ENCODE measurements around the gene SORD. TPM values are rescaled to one million over a fixed set of nuclear protein-coding genes. Genes with fewer than 3 reads are reported as not detected.

The SORD gene
- total and polyA plus RNA-seq, 9 of the 15 experiments (the other 6 are each of a cell fraction or from before 2014, with no cell fraction given): 5.9 to 79.2 (median 29.6) TPM

DNA sequence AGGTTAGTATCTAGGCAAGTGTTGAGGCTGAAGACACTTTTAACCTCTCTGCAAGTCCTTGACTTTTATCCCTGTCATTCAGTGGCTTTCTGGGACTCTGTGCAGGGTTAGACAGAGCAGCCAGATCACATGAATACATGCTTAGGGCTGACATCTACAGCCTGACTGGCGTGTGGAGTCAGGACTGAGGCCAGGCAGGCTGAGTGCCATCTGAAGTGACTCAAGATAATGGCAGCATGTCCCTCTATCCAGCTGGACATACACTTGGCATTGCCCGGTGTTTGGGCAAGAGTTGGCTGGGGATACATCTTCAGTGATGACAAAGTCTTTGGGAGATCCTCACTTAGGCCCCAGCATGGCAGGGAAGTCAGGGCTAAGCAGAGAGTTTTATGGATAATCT is 68.6 kb downstream of the SORD start:
- H3K4me1 ChIP-seq (replicated peaks in 1 of 2; ENCODE audit: control insufficient read depth in 2 of 2, insufficient read depth in 2 of 2, low read length in 2 of 2): peaks cover 18 to 29% of the 10 kb centered on the region in 2 experiments
- peak overlapping the region; percentile 58; the same call in 1 of the 2 replicates for H2AFZ ChIP-seq (ENCODE audit: low read depth, low read length)
- no peak overlapping the region for H3K27ac ChIP-seq (ENCODE audit: extremely low read depth, low read depth, low read length)
- WGBS (ENCODE audit: insufficient coverage, low coverage, missing lambda C conversion rate): 37% methylated on average over 2 of the region's 2 CpGs
- no peaks in the 10 kb centered on the region for H4K20me1 ChIP-seq (replicated peaks; ENCODE audit: control insufficient read depth, insufficient read depth, low read length)
- TF ChIP-seq SMAD1 (IDR thresholded peaks at IDR 0.05; ENCODE audit: low read depth, low read length, partially characterized antibody) (no peak), FOSL1 (tag; conservative IDR thresholded peaks at IDR 0.05) (0 out of 2 replicates have a peak, but pooled peaks have one; percentile 3), ETS2 (tag; IDR thresholded peaks at IDR 0.05; ENCODE audit: borderline replicate concordance, poor library complexity, severe bottlenecking) (no peak), ZNF76 (CRISPR knock-in tag; IDR thresholded peaks at IDR 0.05; ENCODE audit: borderline replicate concordance) (no peak), CTBP1 (IDR thresholded peaks at IDR 0.05; ENCODE audit: borderline replicate concordance) (0 out of 2 replicates have a peak, but pooled peaks have one; percentile 3), MTF1 (CRISPR knock-in tag; IDR thresholded peaks at IDR 0.05; ENCODE audit: borderline replicate concordance) (no peak), ZBTB43 (CRISPR knock-in tag; IDR thresholded peaks at IDR 0.05) (no peak)
- no TSS peak for BruUV-seq (replicated peaks)
- ATAC-seq (peak; percentile 22; the same call in 1 of the 3 replicates), DNase-seq (ENCODE audit: extremely low read depth in 1 of 4, low spot score in 3 of 4) (no peak), FAIRE-seq (no peak)
- ChIA-PET POLR2A (interaction anchor here (0.7 kb wide), 1 partner anchor 123 kb away, joined by 3 read pairs; no protein-coding TSS in a partner anchor), CTCF (ENCODE audit: low intra/inter-chr PET ratio) (interaction anchor here (0.8 kb wide), 1 partner anchor 340 kb away, joined by 3 read pairs; no protein-coding TSS in a partner anchor)
- in situ Hi-C loops (cut with MboI) (no loop called here), intact Hi-C loops (cut with micrococcal nuclease) (no loop called here)
- no peak overlapping the region for H3K9ac ChIP-seq (ENCODE audit: insufficient read depth in 1 of 2, low read depth in 2 of 2, low read length in 2 of 2)
- H3K4me2 ChIP-seq (ENCODE audit: insufficient read depth, low read length): no peak overlapping the region
- H3K36me3 ChIP-seq (ENCODE audit: control insufficient read depth, insufficient read depth, low read length): no peaks in the 10 kb centered on the region
- no peaks in the 10 kb centered on the region for H3K27me3 ChIP-seq (ENCODE audit: control insufficient read depth in 2 of 2, insufficient read depth in 2 of 2, low read length in 2 of 2)
- H3K79me2 ChIP-seq (ENCODE audit: control insufficient read depth, insufficient read depth, low read length): no peaks in the 10 kb centered on the region
- H3K9me3 ChIP-seq (replicated peaks; ENCODE audit: control insufficient read depth, insufficient read depth, low read depth, low read length): no peaks in the 10 kb centered on the region
- no peaks in the 10 kb centered on the region for H3K9me1 ChIP-seq (ENCODE audit: control insufficient read depth, insufficient read depth, low read length)
- no peak overlapping the region for H3K4me3 ChIP-seq

Measured in K562 (cell line).